Inferior parietal cortex (tissue), 1 donor: ENCODE measurements around the gene ALDH3B2.
"Not testable (repeated sequence)": the region's sequence is repeated elsewhere in the genome, so short reads cannot be mapped to it uniquely, and the experiment has no call there.

ENCODE experiments used
- DNase-seq: peaks from one replicate; pipeline ENCODE4 v3.0.0-alpha.2; 2016; ENCODE audit errors: extremely low spot score

Gene ALDH3B2

GRCh38 chr11:67674442-67674871 lies at the start of gene ALDH3B2:
ALDH3B2 (minus strand) TSS chr11:67674623; CDS start chr11:67666935, 7,688 bp downstream.
- no peak for DNase-seq

- not testable (repeated sequence) for DNase-seq
Measured at GRCh38 chr11:67723036-67723435, 48.6 kb upstream of the ALDH3B2 start.

DNA sequence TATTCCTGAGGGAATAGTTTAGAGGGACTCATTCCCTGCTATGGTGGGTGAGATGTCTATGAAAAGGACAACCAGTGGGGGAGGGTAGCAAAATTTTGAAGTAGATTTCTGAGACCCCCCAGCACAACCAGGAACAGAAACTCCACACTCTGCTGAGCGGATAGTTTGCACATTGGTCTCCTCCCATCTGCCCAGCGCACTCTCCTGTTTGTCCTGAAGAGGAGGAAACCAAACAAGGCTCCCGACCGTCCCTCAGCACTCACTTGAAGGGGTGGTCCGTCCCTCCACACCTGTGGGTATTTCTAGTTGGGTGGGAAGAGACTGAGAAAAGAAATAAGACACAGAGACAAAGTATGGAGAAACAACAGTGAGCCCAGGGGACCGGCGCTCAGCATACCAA lies 41.8 kb upstream of the ALDH3B2 start:
- DNase-seq, result not testable (repeated sequence)

GRCh38 chr11:67715801-67716200 lies 41.4 kb upstream of the ALDH3B2 start:
- DNase-seq, result not testable (repeated sequence)

GRCh38 chr11:67713892-67714509 lies 39.6 kb upstream of the ALDH3B2 start:
- not testable (repeated sequence) for DNase-seq

DNA sequence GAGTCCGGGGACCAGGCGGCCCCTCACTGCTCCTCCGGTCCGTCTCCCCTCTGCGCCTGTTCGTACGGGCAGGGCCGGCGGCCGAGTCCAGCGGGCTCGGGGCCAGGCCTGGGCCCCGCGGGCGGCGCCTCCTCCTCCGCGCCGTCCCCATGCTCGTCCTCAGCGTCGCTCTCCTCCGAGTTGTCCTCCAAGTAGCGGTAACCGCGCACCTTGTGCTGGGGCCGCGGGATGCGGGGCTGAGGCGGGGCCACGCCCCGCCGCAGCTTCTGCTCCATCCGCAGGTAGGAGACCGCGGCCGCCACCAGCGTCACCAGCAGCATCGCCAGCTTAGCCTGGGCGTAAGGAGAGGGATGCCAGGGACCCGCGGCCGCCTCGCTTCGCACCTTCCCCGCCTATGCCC lies 37.3 kb upstream of the ALDH3B2 start:
- DNase-seq, result not testable (repeated sequence)

DNA sequence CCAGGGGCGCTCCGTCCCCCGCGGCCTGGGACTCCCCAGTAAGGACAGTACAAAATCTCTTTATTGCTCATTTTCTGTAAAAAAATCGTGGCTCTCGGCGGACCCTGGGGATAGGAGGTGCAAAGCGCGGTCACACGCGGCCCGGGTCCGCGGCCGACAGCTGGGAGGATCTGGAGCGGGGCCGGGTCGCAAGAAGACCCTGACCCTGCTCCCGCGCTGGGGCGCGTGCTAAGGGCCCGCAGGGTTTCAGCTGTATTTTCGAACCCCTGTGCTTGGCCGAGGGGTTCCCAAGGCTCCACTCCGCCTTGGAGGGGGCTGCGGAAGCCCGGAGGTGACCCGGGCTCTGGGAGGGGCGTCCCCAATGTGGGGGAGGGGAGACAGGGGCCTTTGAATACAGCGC lies 36.8 kb upstream of the ALDH3B2 start:
- DNase-seq, result not testable (repeated sequence)

- not testable (repeated sequence) for DNase-seq
Measured at GRCh38 chr11:67709806-67710205, 35.4 kb upstream of the ALDH3B2 start.

GRCh38 chr11:67705264-67705663 lies 30.8 kb upstream of the ALDH3B2 start:
- no peak for DNase-seq

GRCh38 chr11:67704524-67704923 lies 30.1 kb upstream of the ALDH3B2 start:
- DNase-seq, result no peak

DNA sequence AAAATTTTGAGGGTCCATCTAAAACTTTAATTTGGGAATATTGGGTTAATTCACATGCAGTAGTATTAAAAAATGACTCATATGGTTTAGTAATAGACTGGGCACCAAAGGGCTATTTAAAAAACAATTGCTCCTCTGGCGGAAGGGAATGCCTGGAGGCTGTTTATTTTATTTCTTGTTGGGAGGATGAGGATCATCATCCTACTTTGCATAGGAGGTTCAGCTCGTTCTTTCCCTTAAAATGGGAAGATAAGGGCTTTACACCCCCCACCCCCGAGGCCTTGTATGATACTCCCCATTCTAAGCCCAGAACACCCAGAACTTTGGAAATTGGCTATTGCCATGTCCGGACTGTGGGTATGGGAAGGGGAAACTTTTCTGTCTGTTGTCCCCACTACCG lies 29.3 kb upstream of the ALDH3B2 start:
- not testable (repeated sequence) for DNase-seq

- no peak for DNase-seq
Measured at GRCh38 chr11:67700548-67701262, 26.3 kb upstream of the ALDH3B2 start.

DNA sequence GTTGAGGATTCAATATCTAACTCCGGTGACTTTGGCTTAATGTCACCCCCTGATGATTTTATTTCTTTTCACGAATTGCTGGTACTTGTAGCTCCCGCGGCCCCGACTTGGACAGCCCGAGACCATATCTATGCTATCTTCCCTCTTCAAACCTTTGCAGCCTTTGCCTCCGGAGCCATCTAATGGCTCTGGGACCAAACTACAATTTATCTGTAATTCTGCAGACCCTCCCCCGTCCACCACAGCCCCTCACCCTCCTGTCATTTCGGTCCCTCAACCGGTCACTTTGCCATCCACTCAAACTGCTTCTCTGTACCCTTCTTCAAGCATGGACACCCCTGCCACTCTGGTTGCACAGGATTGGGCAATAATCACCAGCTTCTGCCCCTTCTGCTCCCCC lies 25.7 kb upstream of the ALDH3B2 start:
- no peak for DNase-seq

DNA sequence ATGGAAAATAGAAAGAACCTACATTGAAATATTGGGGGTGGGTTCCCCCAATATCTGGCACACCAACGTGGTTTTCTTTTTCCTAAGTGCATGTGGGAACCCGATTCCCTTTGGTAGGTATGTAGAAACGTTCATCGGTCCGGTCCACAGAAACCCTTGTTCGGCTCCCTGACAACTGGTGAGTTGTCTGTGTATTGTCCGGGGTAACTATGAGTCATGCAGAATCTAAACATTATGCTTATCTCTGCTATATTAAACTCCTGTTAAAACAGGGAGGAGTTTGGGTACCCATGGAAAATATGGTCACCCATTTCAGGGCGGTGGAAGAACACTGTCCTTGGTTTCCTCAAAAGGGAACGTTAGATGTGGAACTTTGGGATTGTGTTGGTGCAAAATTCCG lies 25.1 kb upstream of the ALDH3B2 start:
- DNase-seq, result no peak

GRCh38 chr11:67698247-67698646 lies 23.8 kb upstream of the ALDH3B2 start:
- no peak for DNase-seq

DNA sequence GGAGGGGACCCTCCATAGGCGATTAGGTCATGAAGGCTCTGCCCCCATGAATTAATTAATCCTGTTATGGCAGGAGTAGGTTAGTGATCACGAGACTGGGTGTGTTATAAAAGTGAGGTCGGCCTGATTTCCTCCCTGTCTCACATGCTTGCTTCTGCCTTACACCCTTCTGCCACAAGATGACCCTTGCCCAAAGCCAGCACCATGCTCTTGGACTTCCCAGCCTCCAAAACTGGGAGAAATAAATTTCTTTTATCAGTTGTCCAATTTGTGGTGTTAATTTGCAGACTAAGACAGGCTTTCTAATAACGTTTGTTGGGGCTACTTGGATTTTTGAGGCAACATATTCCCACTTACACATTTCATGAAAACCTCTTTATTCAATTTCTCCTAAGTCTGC lies 23.4 kb upstream of the ALDH3B2 start:
- DNase-seq, result no peak

DNA sequence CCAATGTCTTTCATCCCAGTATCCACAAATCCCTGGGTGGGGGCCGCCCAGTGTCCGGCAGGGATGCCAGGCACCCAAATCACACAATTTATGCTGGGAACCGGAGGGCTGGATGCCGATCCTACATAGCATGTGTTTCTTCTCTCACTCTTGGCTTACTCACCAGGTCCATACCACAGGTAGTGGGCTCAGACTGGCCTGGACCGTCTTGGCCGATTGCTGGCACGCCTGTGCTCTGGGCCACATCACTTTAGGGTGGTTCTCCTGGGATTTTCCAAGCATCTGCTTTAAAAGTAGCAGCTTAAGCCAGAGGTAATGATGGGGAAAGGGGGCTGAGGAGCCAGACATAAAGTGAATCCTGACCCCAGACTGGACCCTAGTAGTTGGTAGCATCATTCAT lies 22.6 kb upstream of the ALDH3B2 start:
- DNase-seq, result no peak

DNA sequence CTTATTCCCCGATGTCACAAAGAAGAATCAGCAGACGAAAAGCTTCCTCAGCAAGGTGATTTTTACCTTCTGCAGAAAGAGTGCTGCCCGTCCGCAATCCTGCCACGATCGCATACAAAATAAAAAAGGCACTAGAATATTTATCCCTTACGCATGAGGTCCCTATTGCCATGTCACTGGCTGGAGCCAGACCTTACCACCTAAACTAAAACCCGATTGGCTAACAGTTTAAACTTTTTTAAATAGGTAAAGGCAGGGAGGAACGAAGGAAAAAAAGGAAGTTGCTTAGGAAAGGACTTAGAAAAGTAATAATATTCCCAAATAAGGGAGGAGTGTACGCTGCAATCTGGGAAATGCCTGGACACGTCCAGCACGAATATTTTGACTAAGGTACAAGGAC lies 21.2 kb upstream of the ALDH3B2 start:
- no peak for DNase-seq

DNA sequence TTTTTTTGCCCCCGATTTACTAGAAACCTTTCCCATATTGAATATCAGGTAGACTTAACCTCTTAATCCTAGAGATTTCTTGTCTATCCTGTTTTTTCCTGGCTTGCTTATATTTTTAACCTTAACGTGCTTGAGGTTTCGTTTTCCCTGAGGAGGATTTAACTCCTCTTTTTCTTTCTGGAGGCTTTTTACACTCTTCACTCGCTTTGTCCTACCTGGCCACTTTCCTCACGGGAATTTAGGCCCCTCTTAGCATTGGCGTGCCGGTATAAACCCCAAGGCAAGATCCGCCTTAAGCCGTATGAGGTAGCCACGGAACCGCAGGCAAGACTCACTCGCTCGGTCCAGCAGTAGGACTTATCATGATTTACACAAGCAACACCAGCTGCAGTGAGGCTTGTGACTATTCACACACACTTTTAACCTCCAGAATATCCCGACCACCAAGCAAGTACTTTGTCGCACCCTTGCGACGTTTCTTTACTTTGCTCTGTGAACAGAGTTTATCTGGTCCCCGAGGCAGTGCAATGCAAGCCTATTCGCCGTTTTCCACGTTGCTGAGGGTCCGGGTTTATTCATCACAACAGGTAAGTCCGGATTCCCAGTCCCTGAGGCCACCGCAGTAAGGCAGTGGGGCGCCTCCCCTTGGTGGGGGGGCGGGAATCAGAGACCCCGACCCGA lies 20.6 kb upstream of the ALDH3B2 start:
- DNase-seq, result no peak

GRCh38 chr11:67691149-67691548 lies 16.7 kb upstream of the ALDH3B2 start:
- DNase-seq, result no peak

DNA sequence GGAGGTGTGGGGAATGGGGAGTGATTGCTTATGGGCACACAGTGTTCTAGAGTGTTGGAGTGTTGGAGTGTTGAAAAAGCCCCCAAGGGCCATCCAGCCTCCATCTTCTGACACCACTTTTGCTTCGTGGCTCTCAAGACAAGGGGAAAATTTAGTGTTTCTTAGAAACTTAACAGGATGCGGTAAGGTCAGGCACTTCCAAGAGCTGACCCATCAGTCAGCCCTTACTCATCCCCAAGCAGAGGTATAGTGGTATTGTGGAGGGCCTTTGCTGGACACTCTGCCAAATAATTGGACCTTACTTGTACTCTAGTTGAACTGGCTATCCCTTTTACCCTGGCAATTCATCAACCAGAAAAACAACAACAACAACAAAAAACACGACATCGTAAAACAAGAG lies 14.8 kb upstream of the ALDH3B2 start:
- no peak for DNase-seq

- no peak for DNase-seq
Measured at GRCh38 chr11:67687986-67688385, 13.6 kb upstream of the ALDH3B2 start.
